NCI-H2107 treated with DMSO at 0.1 percent for 48 hours (cell line): ENCODE measurements around the gene GID8.
"Not testable (repeated sequence)": the region's sequence is repeated elsewhere in the genome, so short reads cannot be mapped to it uniquely, and the experiment has no call there.

Experiments used
- DNase-seq: peaks from one replicate; lab custom pipeline; 2025; ENCODE audit not compliant: unreplicated experiment; lab: John Stamatoyannopoulos, UW

The GID8 gene

DNA sequence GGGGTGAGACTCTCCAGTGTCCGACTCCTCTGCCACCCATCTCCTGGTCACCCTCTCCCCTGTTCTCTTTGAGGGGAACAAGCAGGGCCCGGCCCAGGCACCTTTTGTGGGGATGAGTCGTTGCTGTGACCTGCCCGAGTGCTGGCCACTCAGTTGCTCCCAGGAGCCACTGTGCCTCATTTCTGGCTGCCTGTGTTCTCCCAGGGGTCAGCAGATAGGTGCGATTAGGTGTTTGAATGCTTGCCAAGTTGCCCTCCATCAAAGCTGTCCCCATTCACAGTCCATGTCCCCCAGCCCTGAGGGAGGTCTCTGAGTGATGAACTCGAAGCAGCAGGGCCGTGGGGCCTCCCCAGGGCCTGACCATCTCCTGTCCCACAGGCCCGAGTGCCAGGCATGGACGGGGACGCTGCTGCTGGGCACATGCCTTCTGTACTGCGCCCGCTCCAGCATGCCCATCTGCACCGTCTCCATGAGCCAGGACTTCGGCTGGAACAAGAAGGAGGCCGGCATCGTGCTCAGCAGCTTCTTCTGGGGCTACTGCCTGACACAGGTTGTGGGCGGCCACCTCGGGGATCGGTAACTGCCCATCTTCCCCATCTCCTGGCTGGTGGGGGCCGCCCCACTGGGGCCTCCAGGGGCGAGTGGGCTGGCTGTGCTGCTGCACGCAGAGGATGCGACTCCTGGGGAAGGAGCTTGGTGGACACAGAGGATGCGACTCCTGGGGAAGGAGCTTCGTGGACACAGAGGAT is 18.6 kb downstream of the GID8 start:
- no peak for DNase-seq

DNA sequence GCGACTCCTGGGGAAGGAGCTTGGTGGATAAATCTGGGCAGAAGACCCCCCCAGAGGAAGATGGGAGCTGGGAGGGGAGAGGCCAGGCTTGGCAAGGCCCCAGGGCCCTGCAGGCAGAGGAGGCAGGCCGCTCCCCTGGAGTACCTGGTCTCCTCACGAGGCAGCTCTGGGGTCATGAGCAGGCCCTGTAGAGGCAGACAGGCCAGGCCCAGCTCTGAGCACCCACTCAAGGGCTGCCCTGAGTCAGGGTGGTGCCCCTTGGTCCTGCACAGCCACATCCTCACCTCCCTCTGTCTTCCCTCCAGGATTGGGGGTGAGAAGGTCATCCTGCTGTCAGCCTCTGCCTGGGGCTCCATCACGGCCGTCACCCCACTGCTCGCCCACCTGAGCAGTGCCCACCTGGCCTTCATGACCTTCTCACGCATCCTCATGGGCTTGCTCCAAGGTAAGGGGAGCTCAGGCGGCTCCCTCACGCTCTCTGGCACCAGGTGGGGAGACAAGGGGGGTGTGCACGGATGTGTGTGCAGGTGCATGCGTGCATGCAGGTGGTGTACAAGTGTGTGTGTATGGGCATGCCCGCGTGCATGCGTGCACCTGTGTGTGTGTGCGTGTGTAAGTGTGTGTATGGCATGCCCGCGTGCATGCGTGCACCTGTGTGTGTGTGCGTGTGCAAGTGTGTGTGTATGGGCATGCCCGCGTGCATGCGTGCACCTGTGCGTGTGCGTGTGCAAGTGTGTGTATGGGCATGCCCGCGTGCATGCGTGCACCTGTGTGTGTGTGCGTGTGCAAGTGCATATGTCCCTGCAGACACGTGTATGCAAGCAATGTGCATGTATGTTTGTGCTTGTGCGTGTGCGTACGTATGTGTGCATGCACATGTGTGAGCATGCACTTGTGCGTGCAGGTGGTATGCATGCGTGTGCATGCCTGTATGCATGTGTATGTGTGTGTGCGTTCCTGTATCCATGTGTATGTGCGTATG is 19.5 kb downstream of the GID8 start:
- DNase-seq, result no peak

DNA sequence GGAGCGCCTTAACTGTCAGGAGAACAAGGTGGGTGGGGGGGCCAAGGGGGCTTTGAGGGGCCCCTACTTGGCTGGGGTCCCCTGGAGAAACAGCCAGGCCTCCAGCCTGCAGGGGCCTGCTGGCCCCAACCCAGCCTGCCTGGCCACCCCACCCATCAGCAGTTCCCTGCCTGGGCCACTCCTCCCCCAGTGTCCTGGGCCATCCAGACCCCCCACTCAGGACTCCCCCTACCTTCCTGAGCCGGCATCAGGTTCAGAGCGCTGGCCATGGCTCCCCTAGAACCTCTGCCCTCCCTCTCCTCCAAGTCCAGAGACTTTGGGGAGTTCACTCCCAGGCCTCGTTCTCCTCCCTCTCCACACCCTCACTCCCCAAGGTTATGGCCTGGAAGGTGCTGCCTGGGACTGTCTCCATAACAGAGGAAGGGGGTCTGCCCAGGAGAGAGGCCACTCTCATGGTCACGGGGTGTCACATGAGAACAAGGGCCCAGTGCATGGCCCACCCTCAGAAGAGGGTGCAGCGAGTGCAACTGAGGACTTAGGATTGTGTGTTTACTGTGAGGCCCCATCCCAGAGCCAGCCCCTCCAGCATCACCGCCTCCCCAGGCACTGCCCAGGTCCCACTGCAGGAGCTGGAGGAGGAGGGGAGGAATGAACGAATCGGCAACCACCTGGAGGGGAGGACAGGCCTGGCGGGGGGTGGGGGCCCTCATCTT is 20.6 kb downstream of the GID8 start:
- no peak for DNase-seq

DNA sequence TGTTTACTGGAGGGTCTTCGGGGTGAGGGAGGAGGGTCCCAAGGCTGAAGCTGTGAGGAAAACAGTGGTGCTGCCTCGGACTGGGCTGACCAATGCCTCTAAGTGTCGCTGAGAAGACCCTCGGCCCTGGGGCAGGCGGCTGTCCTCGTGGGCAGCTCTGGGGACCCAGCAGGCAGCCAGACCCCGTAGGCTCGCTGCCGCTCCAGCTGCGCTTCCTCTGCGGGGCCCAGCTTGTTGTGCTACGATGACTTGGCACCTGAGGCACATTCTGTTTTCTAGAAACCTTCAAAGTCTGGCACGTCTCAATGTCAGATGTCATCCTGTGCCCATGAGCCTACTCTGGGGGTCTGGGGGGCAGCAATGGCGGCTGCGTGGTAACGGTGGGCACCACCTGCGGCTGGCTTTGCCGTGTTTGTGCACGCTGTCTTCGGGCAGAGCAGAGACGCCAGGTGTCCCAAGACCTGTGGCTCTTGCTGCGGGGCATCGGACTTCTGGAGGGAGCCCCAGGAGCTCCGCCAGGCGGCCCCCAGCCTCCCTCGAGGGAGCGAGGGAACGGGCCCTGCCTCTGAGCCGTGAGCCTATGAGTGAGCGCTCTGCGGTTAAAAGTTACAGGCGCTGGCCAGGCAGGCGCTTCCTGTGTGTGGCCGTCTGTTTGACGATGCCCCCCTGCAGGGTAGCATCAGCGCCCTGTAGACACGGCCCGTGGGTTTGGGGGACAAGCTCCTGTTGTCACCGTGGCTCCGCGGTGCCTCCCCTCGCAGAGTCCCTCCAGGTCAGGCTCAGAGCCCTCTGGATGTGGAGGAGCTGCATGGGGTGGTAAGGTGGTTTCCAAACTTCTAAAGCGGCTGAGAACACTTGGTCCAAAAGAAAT is 21.4 kb downstream of the GID8 start:
- DNase-seq, result no peak

DNA sequence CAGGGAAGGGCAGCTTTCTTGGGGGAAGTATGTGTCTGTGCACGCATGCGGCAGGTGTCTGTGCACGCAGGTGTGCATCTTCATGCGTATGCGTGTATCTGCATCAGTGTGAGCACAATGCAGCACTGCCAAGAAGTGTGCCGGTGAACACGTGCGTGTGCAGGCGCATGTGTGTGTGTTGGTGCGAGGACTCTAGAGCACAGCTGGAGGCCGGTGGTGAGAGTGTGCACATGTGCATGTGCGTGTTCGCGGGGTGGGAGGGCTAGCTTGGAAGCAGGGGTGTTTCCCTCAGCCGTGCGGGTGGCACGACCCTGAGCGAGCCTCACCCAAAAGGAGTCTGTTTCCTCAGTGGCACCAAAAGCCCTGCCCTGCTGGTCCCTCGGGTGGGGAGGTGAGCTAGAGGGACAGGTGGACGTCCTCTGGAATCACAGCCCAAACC is 22.1 kb downstream of the GID8 start:
- no peak for DNase-seq

DNA sequence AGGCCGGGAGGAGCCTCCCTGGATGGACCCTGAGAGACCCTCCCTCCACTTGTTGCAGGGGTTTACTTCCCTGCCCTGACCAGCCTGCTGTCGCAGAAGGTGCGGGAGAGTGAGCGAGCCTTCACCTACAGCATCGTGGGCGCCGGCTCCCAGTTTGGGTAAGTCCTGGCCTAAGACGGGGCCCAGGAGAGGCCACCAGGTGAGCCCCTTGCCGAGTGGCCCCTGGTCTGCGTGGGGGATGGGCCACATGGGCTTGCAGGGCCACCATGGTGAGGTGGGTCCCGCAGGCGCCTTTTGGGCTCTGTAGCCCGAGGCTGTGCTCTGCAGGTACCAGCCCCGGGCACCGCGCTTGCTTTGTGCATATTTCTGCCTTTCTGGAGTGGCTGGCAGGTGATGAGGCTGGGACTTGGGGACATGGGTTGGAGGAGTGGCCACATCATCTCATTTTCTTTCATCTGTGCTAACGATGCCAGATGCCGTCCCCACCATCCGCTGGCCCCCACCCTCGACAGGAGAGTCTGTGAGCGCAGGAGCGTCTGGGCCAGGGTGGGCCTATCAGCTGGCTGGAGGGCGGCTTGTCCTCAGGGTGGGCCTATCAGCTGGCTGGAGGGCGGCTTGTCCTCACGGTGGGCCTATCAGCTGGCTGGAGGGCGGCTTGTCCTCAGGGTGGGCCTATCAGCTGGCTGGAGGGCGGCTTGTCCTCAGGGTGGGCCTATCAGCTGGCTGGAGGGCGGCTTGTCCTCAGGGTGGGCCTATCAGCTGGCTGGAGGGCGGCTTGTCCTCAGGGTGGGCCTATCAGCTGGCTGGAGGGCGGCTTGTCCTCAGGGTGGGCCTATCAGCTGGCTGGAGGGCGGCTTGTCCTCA is 22.7 kb downstream of the GID8 start:
- not testable (repeated sequence) for DNase-seq

DNA sequence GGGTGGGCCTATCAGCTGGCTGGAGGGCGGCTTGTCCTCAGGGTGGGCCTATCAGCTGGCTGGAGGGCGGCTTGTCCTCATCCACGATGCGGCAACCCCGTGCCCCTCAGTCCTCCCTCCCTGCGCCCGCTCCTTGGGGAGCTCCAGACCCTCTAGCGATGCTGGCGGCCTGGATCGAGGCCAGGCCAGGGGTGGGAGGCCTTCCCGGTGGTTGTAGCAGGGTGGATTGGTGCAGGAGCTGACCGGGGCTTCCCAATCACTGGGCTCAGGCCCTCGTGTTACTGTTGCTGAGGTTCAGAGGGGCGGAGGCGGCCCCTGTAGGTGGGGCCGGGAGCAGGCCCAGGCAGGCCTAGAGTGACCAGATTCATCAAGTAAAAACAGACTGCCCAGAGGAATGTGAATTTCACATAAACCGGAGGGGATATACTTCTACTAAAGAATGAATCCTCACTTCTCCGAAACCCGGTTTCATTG is 23.4 kb downstream of the GID8 start:
- no peak for DNase-seq

DNA sequence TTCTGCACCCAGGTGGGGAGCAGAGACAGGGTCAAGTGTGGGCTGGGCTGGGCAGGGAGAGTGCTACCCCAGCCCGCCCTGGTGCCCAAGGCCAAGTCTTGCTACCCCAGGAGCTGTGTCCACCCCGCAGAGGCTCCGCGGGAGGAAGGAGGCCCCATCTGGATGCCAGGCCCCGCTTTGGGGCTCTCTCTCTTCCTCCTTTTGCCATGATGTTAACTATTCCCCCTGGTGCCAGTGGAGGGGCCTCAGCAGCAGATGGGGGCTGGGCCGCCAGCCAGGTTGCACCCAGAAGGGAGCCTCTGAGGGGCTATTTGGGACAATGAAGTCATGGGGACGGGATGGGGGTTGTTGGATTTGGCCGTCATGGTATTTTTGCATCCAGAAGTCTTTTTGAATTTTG is 23.9 kb downstream of the GID8 start:
- no peak for DNase-seq

DNA sequence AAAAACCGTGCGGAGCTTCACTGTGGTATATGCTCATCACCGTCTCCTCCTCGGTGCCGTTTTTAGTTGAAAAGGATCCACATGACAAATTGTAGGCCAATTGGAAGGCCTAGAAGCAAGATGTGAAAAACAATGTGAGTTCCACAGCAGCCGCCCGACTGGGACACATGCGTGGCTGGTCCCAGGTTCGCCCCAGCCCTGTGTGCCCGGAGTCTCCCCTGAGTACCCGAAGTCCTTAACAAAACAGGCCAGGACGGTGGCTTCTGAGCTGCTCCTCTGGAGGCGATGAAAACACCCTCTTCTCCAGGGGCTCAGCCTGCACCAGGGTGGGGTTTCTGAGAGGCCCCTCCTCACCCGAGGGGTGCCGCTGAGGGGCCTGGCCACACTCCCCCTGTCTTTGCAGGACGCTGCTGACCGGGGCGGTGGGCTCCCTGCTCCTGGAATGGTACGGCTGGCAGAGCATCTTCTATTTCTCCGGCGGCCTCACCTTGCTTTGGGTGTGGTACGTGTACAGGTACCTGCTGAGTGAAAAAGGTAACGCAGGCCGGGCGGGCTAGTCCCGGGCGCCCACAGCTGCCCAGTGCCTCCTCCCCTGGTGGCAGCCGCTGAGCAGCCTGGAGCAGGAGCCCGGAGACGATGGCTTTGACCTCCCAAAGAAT is 24.4 kb downstream of the GID8 start:
- DNase-seq, result no peak

DNA sequence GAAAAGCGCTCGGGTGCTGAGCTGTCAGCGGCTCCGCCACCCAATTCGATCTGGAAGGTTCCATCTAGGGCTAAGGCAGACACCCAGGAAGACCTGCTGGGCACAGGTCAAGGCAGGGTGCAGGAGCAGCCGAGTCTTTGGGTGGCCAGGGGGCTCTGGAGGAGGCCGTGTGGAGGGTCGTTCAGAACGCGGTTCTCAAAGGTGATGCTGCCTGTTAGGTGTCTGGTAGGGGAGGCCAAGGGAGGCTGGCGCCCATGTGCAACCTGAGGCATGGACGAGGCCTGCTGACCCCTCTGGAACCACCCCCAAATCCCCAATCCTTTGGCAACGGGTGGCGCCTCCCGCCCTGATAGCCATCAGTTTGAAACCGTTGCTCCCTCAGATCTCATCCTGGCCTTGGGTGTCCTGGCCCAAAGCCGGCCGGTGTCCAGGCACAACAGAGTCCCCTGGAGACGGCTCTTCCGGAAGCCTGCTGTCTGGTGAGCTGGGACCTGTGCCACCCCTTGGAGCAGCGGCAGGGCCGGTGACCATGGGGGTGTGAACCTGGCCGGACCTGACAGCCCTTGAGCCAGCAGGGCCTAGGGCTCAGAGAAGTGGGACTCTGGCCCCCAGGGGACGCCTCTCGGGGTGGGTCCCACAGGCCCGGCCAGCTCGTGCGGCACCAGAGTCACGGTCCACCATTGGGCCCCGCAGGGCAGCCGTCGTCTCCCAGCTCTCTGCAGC is 25.1 kb downstream of the GID8 start:
- no peak for DNase-seq

DNA sequence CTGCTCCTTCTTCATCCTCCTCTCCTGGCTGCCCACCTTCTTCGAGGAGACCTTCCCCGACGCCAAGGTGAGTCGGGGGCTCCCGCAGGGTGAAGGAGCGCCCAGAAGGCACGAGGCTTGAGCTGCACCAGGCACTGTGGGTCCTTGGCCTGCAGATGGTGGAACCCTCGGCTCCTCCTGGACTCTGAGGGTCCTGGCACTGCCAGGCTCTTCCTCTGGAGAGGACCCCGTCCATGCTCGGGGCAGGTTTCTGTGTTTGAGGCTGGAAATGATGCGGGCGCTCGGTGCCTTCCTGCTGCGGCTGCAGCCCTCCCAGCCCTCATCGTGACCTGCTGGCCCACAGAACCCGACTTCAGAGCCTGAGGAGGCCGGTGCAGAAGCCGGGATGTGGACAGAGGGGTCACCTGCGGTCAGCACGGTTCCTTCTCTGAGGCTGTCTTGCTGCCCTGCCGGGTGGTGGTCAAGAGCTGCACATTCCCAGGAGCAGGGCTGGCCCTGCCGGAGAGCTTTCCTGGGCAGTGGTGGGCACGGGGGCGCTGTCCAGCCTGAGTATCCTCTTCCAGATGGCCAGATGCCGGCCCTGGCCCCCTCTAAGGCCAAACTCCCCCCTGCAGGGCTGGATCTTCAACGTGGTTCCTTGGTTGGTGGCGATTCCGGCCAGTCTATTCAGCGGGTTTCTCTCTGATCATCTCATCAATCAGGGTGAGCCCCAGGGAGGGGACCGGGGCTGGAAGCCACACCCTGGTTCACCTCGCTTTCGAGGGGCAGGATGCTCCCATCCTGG is 25.9 kb downstream of the GID8 start:
- DNase-seq, result no peak

DNA sequence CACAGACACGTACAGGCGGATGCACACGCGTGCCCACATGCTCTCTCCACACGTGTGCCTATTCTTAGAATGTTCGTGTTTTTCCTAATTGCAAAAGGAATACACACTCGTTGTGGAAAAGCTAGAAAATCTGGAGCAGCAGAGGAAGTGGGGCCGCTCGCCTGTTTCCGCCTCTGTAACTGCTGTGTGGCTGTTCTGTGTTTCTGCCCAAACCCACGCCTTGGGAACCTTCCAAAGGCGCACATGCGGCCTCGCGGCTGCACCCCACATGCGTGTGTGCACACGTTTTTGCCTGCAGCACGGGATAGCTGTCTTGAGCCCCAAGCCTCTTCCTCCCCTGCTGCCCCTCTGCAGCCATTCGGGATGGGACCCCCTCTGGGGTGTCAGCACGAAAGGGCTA is 26.8 kb downstream of the GID8 start:
- DNase-seq, result no peak

DNA sequence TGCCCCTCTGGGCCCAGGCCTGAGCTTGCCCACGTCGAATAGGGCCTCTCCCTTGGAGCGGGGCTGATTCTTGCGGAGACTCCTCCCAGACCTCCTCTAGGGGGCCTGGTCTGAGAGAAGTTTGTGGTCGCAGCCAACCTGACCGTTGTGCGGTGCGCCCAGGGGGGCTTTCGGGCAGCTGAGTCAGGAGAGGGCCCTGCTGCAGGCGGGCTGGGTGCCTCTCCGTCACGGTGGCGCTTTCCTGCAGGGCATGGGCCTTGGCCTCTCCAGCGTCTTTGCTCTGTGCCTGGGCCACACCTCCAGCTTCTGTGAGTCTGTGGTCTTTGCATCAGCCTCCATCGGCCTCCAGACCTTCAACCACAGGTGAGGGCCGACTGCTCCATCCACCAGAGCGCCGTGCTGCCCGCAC is 27.4 kb downstream of the GID8 start:
- no peak for DNase-seq

DNA sequence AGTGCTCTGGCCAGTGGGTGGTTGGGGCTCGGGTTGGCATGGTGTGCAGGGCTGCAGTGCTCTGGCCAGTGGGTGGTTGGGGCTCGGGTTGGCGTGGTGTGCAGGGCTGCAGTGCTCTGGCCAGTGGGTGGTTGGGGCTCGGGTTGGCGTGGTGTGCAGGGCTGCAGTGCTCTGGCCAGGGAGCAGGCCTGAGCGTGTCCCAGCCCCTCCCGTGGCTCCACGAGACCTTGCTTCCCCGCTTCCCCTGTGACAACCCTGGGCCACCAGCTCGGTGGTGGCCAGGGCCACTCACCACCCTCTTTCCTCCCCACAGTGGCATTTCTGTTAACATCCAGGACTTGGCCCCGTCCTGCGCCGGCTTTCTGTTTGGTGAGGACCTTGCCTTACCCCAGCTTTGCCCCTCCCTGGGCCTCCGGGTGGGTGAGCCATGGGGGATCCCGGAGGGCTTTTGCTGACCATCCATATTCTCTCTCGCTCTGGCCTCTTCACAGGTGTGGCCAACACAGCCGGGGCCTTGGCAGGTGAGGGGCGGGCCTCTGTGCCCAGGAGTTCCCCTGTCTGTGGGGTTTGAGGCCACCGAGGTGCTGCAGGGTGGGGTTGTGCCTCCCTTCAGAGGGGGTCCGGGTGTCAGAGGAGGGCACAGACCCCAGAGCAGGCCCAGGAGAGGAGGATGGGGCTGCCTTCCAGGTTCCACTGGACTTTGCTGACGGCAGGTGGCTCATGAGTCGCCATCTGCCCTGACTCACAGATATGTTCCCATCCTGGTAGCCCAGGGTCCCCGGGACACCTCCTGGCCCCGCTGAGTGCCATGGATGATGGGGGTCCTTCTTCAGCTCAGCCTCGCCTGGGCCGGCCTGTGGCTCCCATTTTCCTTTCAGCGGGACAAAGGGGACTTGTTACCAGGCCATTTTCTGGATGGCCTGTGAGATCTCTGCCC is 28.5 kb downstream of the GID8 start:
- DNase-seq, result no peak

DNA sequence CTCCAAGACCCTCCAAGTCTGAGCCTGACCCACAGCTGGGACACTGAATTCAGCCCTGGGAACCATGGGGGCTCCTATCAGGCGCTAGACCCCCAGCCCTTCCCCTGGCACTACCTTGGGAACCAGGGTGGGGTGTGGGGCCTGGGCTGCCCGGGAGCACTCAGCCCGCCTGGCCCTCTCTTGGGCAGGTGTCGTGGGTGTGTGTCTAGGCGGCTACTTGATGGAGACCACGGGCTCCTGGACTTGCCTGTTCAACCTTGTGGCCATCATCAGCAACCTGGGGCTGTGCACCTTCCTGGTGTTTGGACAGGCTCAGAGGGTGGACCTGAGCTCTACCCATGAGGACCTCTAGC is 29.2 kb downstream of the GID8 start:
- no peak for DNase-seq

DNA sequence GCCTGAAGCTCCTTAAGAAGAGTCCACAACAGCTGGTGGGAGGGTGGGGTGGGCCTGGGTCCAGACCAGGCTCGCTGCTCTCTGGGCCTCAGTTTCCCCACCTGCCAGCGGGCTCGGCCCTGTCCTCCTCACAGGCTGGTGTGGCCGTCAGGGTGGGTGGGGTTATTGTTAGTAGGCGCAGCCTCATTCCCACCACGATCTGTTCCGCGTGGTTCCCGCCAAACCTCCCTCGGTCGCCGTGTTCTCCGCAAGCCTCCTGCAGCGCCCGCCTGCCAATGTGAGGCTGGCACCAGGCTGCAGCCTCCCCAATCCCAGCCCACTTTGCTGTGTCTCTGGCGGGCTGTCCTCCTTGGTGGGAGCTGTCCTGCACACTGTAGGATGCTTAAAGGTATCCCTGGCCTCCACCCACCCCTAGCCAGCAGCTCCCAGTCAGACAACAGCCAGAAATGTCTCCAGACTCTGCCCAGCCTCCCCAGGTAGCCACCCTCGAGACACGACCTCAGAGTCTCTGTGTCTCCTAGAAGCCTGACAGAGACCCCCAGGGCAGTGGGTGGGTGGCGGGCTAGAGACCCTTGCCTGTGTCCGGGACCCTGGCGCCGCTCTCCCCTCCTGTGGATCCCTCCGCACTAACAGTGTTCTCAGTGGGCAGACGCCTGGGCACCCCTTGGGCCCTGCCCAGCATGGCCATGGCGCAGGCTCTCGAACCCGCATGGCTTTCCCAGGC is 29.8 kb downstream of the GID8 start:
- no peak for DNase-seq
